DMS53 treated with DMSO at 0.1 percent for 48 hours (cell line): ENCODE results near the gene CNOT6.

Experiments
- DNase-seq: peaks from one replicate; lab custom pipeline; 2025; ENCODE audit not compliant: unreplicated experiment; lab: John Stamatoyannopoulos, UW

Gene CNOT6

DNA sequence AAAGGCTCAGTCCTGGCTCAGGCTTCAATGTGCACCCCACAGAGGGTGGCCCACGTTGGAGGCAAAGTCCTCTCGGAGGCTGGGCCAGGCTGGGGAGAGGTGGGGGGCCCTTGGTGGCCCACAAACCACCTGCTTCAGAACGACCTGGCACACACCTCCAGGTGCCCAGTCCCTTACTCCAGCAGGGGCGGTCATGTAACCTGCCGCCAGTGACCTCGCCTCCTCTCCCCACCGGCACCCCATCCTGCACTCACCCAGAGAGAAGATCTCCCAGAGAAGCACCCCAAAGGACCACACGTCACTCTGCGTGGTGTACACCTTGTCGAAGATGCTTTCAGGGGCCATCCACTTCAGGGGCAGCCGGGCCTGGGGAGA, 119.6 kb downstream of the CNOT6 start:
- no peak for DNase-seq

DNA sequence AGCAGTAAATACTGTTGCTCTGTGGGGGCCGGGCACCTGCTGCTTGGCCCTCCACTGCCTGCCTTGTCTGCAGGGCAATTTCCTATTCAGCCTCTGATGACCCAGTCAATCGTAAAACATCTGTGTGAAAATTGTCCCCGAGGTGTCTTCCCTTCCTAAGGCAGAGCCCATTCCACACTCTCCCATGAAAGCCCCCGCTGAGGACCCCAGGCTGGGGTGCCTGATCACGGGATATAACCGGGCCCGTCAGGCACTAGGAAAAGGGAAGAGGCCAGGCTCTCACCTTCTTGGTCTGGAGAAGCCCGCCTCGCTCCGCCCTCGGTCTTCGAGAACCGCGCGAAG, 124.3 kb downstream of the CNOT6 start:
- no peak for DNase-seq

DNA sequence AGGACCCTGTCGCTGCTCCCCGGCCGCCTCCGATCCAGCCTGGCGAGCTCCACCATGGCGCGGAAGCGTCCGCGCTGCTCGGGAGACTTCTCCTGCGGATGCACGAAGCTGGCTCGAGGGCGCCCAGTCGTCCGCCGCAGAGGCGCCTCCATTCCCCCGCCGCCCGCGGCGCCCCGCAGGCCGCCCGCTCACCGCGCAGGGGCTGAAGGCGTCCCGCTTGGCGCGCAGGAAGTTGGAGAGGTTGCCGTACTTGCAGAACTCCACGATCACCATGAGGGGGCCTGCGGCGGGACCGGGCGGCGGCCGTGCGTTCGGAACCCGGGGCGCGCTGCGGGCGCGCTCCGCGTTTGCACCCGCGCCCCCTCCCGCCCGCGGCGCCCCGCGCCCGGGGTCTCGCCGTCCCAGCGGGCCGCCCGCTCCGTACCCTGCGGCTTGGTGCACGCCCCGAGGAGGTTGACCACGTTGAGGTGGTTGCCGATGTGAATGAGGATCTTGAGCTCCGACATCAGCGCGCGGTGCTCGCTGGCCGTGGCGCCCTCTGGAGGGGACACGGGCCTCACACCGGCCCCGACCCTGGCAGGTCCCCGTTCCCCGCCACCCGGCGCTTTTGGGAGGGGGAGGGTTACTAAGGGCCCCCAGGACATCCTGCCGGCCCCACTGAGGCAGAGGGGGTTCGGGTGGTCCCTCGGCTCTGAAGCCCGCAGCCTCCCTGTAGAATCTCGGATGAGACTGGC, 124.8 kb downstream of the CNOT6 start:
- DNase-seq, result no peak

DNA sequence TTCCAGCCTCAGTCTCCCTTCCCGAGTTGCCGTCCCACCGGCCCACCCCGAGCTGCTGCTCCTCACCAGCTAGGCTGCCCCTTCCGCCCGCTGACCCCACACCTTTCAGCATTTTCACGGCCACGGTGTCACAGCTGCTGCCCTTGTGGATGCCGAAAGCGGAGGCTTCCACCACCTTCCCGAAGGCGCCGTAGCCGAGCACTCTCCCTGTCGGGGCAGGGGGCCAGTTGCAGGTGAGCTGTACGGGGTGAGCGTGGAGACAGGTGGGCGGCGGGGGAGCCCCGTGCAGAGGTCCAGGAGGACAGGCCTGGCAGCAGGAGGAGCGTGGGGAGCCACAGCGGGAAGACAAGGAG, 125.4 kb downstream of the CNOT6 start:
- DNase-seq, result no peak

DNA sequence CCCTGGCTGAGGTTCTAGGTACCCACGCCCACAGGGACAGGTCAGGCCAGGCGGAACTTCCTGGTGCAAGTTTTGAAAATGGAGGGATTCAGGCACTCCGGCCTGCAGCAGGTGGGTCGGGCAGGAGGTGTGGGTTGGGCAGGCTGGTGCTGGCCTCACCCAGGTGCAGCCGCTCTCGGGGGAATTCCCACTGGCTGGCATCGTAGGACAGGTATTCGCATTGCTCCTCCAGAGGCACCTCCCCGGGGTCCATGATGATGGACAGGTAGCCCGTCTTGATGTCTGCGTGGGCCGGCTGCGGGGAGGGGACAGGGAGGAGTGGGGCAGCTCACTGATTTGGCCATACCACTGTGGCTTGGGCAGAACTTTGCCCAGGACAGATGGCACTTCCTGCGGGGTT, 125.8 kb downstream of the CNOT6 start:
- no peak for DNase-seq

DNA sequence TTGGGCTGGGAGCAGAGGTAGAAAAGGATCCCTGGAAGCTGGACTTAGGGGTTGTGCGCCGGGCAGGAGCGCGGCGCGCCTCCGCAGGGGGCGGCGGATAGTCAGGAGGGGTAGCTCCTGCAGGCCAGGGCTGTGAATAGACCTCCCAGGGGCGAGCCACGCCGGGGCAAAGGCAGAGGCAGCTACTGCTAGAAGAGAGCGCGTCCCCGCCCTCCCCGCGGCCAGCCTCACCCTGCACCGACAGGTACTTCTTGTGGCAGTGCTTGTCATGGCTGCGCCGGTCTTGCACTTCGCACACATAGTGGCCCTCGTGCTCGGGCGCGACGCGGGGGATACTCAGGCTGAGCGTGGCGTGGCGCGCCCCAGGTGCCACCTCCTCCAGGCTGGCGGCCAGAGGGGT, 127.1 kb downstream of the CNOT6 start:
- DNase-seq, result no peak

DNA sequence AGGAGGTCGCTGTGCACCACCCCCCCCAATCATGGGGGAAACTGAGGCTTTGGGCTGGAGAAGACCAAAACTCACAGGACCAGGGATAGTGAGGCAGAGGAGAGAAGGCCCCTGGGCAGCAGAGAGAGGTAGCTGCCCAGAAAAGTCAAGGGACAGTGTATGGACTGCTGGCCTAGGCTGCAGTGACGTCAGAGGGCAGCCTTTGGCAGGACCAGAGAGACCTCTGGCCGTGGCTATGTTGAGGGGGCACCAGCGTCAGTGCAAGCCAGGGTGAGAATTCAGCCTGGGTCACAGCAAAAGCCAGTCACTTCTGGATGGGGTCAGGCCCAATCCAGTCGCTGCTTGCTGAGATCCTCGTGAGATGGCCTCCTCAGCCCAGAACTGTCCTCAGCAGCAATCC, 128.7 kb downstream of the CNOT6 start:
- no peak for DNase-seq

DNA sequence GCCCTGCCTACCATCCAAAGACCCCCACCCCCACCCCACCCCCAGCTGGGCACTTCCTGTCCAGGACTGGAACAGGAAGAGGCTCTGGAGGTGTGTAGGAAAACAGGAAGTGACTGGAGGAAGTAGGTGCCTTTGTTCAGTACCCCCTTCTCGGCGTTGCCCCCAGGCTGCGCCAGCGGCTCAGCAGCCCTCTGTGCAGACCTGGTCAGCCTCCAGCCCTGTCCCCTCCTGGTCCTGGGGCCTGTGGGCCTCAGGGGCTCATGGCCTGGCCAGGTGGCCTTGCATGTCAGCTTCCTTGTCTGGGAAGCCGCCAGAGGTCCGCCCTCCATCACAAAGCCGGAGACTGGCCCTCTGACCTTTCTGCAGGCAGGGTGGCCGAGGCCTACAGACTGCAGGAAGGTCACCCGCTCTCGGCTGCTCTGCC, 129.2 kb downstream of the CNOT6 start:
- DNase-seq, result no peak

DNA sequence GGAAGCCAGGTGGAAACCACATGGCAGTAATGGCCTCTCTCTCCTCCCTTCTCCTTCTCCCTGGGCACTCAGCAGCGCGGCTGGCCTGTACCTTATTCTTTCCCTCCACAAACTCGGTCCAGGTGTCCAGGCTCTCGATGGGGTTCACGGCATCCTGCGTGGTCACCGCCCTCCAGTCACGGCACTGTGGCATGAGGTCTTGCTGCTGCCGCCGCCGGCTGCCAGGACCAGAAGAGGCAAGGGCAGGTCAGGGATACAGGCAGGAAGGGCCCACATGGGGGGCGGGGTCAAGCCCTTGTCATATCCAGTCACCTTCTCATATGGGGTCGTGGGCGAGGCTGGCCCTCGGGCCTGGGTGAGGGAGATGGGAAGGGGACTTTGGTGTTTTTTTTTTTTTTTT, 129.7 kb downstream of the CNOT6 start:
- no peak for DNase-seq

DNA sequence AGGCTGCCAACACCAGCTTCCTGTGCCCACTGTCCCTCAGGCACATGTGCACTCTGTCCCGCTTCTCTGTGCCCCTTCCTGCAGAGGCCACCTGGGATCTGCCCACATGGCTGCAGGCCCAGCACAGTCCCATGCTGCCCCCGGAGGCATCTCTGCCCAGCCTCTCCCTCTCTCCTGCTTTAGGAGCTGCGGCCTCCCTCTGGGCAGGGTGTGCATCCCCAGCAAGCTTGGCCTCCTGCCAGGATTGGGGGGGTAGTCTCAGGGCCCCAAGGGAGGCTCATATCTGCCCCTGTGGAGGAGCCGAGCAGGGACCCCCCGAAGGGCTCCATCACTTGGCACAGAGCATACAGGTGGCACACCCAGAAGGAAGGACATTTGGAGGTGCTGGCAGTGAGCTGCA, 130.4 kb downstream of the CNOT6 start:
- DNase-seq, result no peak

DNA sequence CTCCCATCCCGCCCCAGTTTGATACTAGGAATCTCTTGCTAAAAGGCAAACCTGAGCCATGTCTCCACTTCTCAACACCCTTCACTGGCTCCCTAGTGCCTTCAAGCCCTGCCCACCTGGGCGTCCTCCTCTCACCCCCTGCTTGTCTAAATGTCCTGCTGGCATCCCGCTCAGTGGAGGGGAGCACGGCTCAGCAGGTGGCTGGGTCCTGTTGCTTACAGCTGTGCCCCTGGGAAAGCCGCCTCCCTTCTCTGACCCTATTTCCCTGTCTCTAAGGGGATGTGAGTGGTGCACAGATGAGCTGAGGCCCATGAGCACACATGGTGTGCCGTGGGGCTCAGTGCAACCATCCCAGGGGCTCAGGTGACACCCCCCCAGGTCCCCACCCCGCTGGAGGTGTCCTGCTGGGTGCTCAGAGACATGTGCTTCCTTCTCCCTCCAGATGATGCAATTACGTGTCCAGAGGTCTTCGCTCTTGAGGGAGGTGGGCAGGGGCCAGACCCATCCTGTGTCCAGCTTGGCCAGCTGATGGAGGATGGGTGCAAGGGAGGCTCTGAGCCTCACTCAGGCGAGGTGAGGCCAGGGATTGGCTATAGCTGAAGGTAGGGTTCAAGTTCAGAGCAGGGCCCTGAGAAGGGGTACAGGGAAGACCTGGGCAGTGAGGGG, 131.1 kb downstream of the CNOT6 start:
- DNase-seq, result no peak

DNA sequence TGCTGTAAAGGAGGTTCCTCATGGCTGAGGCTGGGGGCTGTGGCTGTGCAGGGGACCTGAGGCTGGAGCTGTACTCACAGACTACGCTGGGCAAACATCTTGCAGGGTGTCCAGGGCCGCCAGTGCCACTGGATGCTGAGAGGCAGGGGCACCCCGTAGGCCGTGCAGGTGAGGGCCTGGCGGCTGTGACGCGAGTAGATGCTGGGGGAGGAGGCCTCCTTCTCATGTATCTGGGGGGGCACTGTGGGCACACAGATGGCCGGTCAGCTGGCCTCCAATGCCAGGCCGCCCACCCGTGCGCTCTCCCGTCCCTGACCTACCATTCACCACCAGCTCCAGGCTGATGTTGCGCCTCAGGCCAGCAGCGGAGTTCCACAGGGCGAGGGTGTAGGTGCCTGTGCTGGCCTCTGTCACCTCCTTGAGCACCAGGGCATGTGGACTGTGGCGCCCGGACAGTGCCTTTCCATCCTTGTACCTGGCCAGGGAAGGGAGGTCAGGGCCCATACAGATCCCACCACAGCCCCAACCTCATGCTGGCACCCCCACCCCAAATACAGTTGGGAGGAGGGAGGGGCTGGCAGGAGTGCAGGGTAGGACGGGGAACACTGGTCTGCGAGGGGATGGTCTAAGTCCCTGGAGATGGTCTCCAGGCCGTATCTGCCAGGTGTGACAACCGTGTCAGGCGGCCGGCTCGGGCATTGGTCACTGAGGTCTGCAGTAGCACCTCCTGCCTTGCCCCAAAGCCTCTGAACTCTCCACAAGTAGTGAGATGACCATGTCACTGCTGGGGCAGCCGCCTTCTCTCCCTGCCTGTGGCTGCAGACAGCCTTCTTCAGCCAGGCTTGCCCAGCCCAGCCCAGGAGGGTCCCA, 131.8 kb downstream of the CNOT6 start:
- no peak for DNase-seq

DNA sequence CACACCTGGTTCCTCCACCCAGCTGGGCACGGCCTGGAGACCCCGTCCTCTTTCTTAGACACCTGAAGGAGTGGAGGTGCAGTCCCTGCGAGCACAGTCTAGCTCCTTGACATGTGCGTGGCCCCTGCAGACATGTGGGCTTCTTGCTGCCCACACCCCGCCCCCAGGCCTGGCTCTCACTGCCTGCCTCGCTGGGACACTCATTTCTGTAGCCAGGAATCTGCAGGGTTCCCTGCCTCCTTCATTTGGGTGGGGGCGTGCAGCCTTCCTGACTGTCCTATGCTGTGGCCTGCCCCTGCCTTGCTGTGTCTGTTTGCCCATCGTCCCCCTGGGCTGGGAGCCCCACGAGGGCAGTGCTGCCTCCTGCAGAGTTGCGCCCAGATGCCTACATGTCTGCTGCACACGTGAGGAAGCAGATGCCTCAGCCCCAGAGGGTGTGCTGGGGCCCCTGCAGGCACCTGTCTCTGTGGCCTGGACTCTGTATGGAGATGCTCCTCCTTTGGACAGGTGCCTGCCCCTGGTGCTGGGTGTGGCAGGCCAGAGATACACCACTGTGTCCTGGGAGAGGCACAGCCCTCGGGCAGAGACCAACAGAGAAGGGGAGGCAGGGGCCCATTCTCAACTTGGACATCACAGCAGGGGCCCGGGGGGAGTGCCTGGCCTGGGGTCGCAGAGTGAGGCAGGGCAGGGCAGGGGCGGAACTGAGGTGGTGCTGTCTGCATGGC, 132.6 kb downstream of the CNOT6 start:
- no peak for DNase-seq

DNA sequence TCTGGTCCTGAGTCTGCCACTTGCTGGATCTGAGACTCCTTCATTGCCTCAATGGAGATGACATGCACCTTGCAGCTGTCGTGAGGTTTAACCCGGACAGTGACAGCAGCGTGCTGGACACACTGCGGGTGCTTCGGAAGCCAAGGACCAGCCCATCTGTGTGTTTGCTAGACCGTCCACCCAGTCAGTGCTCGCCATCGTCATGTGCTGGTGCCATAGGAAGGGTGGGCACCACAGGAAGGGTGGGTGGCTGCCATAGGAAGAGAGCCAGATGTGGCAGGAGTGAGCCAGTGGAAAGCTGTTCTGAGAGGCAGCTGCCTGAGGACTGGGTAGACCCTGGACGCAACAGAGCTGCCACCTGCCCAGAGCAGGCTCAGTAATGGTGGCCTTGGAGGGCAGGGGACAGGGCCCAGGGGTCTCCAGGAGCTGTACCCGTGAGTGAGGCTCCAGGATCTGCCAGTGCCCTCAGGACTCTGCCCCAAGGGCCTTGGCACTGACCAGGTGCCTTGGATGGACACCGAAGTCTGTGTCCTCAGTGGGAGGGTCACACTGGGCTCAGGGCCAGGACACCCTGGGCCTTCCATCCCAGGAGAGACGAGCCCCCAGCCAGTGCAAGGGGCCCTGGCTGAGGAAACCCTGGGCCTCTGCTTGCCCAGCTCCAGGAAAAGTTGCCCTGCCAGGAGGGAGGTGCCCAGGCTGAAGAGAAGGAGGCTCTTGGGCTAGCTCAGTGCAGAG, 133.4 kb downstream of the CNOT6 start:
- no peak for DNase-seq
